HG03558 (cell line): ENCODE data around the gene DAB1.

Source experiments
- ATAC-seq: cut with Tn5 transposase; IDR thresholded peaks from one replicate; pipeline ENCODE4 v1.9.1; 2021; ENCODE audit warnings: moderate number of reproducible peaks; ENCODE audit not compliant: unreplicated experiment; ENCODE audit errors: extremely low read depth

The DAB1 gene

GRCh38 chr1:57420981-57421785 is 2.7 kb downstream of the DAB1 start:
- no peak for ATAC-seq

DNA sequence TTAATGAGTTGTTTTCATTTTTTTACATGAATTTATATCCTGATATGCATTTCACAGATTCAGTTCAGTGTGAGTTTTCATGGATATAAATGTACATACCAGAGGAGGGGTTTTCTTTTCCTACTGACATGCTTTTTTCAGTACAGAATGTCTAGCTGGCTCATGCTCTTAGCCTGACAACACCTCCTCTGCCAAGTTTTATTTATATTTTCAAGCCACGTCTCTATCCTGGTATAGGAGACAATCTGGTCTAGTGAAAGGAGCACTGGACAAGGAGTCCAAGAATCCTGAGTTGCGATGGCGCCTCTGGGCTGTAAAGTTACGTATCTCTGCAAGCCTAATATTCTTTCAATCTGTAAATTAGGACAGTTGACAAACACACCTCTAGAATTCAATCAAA is 4.9 kb downstream of the DAB1 start:
- ATAC-seq: no peak

GRCh38 chr1:57411262-57411661 is 12.6 kb downstream of the DAB1 start:
- no peak for ATAC-seq

- no peak for ATAC-seq
Measured at GRCh38 chr1:57410508-57410907, 13.4 kb downstream of the DAB1 start.

DNA sequence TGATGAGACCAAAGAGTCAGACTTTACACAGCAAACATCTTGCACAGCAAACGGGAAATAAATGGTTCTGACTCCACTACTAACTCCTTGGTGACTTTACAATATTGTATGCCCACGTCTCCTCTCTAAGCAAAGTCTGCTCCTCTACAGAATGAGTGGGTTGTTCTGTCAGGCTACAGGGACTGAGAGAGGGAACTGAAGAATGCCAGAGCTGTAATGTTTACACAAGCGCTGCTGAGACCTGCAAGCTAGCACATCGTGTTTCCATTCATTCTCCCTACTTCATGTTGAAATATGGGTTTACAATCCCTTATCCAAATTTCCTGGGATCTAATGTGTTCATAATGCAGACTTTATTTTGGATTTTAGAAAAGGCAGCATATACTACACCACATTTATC is 15.9 kb downstream of the DAB1 start:
- ATAC-seq: no peak

DNA sequence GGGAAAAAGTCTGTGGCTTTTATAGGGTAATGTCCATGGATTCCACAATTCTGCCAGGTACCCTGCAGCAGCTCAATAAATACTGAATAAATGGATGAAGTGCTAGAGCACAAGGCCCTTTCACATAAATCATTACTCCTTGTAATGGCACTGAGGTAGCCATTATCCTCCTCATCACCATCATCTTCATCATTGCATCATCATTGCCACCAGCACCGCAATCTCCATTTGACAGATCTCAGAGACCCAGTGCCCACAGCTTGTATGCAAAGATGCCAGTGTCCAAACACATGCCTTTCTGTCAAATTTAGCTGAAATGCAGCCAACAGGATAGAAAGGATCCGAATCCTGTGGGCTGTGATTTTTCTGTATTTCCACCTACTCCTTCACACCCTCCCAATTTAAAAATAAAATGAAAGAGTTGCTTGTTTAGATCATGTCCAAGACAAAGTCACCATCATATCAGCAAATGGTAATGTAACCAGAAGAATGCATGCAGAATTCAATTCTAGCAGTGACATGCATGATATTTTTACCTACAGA is 17.4 kb downstream of the DAB1 start:
- ATAC-seq: no peak

GRCh38 chr1:57404884-57405283 is 19.0 kb downstream of the DAB1 start:
- ATAC-seq: no peak

DNA sequence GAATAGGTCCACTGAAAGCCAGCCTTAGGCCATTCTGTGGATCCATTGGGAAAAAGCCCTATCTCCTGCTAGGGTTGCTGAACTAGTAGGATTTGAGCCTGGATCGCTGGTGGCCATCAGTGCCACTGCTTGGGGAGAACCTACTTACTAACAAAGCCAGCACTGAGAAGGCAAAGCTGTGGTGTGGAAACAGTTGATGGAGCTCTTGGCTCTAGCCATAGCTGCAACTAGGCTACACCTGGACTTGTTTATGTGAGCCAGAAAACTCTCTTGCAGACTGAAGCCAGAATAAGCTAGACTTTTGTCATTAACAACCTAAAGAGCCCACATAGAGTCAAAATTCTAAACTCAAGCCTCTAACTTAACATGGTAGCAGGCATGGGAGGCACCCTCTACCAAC is 20.7 kb downstream of the DAB1 start:
- no peak for ATAC-seq

- ATAC-seq: no peak
Measured at GRCh38 chr1:57401671-57402070, 22.2 kb downstream of the DAB1 start.

DNA sequence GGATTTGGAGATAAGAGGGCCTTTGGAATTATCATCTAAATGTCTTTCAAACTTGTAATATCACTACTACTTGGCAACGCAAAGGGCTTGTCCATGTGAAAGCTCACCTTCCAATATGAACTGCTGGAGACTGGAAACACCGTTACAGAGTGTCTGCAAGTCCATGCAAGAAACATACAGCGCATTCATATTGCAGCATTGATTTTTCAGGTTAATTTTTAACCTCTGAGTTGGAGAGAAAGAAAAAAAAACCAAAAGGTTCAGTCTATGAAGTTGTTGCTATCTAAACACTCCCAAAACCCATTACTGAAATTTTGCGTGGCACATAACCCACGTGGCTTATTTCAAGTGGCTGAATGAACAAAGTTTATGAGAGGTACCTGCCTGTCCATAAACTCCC is 23.8 kb downstream of the DAB1 start:
- ATAC-seq: no peak

- ATAC-seq: no peak
Measured at GRCh38 chr1:57393058-57393584, 30.7 kb downstream of the DAB1 start.

DNA sequence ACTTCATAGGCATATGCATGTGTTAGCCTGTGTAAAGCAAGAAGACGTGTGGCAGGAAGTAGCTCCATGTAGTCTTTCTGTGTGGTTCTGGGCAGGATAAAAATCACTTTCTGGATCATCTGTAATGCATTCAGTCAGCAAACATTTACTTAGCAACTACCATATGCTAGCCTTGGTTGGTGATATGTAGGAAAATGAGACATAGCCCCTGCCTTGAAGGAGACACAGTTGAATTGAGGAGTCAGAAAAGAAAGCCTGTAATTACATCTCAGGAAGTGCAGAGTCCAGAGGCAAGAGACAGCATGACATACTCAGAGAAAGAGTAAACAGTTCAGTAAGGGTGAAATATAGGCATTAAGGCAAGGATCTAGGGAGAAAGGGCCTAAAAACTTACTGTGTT is 38.5 kb downstream of the DAB1 start:
- no peak for ATAC-seq

GRCh38 chr1:57384901-57385300 is 39.0 kb downstream of the DAB1 start:
- no peak for ATAC-seq

GRCh38 chr1:57384284-57384683 is 39.6 kb downstream of the DAB1 start:
- ATAC-seq: no peak

DNA sequence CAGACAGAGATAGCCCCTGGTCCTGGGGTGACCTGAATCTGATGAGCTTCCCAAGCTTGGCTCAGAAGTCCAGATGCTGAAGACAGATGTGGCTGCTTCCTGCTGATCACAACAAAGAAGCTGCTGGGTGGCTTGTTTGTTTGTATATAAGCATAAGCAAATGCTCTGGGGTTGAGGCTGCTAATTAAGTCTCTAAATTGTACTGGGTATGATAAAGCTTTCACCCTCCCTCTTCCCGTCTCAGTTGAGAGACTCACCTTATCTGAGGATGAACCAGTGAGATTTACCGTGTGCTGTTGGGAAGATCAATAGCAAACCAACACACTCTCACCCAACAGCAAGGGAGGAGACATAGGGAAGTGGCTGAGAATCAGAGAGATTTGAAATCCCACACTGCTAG is 42.0 kb downstream of the DAB1 start:
- ATAC-seq: no peak

DNA sequence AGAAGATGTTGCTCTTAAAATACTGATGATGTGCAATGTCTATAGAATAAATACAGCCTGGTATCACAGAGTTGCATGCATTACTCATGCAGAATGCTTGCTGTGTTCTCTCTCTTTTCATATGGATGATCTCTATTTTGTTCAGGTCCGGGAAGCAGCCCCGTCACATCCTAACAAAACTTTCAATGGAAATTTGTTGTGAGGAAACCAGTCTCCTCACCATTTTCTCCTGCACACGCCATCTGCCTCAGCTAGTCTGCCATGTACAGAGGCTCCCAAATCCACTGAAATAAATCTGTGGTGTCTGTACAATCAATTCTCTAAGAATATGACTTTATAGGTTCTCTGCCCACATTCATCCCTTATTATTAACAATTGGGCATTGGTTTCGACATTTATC is 42.4 kb downstream of the DAB1 start:
- ATAC-seq: no peak

GRCh38 chr1:57380923-57381322 is 42.9 kb downstream of the DAB1 start:
- no peak for ATAC-seq

GRCh38 chr1:57378534-57378933 is 45.3 kb downstream of the DAB1 start:
- no peak for ATAC-seq

GRCh38 chr1:57377339-57378139 is 46.3 kb downstream of the DAB1 start:
- no peak for ATAC-seq

- no peak for ATAC-seq
Measured at GRCh38 chr1:57376041-57376440, 47.8 kb downstream of the DAB1 start.

DNA sequence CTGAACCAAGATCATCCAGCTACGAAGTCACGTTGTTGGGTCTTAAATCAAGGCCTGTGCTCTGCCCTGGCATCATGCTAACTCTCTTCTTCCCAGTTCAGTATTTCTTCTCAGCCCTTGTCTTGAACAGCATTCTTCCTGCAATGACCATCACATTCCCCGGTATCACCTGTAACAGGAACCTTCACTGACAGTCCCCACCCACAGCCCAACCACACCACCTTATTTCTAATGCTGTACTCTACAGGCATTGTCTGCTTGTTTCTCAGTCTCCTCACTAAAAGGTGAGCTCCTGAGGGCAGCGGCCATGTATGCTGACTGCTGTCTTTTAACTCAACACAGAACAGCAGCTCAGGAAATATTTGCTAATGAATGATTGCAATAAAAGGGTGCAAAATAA is 54.0 kb downstream of the DAB1 start:
- ATAC-seq: no peak
